HG03045 (cell line): ENCODE measurements around the gene CALML5.

Experiments used
- ATAC-seq: cut with Tn5 transposase; IDR thresholded peaks from one replicate; pipeline ENCODE4 v1.9.1; 2021; ENCODE audit warnings: mild to moderate bottlenecking, moderate library complexity; ENCODE audit not compliant: unreplicated experiment

CALML5 gene

DNA sequence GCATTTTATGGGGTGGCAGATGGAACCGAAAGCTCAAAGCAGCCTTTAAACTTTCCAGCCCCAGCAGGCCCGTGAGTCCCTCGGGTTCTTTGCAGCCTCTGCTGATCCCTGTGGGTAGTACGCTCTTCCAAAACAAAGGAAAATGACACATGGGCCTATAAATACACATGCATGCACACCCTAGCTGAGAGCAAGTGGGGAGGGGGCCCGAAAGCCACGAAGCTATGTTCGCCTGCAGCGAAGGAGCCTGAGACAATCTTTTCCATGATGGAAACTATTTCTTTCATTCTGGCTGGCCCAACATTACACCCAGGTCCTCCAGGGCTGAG lies 32.2 kb downstream of the CALML5 start:
- ATAC-seq: no peak

DNA sequence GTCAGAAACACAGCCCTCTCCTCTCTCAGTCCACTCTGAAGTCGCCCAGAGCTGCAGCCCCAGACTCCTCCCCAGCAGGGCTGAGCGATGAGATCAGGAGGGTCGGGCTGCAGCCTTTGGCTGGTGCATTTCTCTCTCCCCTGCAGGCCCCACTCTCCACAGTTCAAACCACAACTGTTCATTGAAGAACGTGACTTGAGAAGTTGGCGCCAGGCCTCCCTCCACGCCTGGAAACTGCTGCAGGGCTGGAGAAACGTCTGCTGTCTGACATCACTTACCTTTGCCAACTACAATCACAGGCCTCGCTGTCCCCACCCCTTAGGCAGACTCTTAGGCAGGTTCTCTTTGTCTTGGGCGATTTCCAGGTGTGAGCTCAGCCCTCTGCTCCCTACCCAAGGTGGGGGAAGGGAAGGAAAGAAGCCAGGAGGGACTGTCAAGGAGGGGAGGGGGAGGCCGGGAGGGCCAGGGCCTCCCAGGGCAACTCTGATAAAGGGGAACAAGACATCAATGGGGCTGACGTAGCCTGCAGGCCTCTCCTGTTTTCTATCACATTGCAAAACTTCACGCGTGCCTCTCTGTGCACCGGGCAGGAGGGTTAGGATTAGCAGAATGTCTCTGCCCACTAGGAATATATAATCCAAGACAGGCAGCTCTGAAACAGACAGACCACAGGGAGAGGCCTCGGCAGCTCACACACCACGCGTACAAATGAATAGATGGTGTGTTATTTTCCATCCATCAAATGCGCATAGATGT lies 32.7 kb downstream of the CALML5 start:
- ATAC-seq: no peak

DNA sequence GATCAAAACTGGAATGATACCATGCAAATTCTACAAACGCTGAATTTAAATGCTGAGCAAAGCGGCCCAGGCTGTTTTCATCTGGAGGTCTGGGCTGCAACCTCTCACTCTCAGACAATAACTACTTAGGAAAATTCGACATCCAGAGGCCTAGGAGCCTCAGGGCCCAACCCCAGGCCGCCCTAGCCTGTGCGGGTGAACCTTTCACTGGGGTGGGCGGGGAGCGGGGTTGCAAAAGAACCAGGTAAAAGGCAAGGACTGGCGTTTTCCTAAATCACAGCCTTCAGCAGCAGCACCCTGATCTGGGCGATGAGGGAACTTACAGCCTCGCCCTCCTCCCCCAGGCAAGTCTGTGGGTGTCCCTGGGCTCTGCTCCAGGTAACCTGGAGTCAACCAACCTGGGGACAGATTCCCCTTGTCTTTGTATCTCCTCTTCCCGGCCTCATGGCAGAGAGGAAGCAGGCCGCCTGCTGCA lies 33.4 kb downstream of the CALML5 start:
- no peak for ATAC-seq

DNA sequence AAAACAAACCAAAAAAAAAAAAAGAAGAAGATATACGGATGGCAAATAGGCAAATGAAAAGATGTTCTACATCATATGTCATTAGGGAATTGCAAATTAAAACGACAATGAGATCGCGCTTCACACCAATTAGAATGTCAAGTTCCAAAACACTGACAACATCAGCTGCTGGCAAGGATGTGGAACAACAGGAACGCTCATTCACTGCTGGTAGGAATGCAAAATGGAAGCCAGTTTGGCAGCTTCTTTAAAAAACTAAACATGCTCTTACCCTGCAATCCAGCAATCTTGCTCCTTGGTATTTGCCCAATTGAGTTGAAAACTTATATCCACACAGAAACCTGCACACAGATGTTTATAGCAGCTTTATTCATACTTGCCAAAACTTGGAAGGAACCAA lies 34.8 kb downstream of the CALML5 start:
- no peak for ATAC-seq

DNA sequence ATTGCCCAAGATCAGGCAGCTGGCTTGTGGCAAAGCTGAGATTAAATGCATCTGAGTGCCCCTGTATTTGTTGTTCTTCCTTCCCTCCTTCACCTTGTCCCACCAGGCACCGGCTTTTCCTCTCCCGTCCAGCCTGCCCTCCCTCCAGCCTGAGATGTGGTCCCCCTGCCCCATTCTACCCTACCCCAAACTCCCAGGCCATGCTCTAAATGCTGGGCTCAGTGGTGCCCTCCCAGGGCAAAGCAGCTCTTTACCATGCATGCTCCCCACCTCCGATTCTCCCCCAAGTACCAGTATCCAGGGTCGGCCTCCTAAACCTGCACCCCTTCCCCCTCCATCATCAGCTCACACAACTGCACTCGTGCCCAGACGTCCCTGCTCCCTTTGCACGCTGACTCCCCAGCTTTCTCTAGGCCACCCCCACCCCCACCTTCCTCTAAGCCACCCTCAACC lies 36.5 kb downstream of the CALML5 start:
- no peak for ATAC-seq

DNA sequence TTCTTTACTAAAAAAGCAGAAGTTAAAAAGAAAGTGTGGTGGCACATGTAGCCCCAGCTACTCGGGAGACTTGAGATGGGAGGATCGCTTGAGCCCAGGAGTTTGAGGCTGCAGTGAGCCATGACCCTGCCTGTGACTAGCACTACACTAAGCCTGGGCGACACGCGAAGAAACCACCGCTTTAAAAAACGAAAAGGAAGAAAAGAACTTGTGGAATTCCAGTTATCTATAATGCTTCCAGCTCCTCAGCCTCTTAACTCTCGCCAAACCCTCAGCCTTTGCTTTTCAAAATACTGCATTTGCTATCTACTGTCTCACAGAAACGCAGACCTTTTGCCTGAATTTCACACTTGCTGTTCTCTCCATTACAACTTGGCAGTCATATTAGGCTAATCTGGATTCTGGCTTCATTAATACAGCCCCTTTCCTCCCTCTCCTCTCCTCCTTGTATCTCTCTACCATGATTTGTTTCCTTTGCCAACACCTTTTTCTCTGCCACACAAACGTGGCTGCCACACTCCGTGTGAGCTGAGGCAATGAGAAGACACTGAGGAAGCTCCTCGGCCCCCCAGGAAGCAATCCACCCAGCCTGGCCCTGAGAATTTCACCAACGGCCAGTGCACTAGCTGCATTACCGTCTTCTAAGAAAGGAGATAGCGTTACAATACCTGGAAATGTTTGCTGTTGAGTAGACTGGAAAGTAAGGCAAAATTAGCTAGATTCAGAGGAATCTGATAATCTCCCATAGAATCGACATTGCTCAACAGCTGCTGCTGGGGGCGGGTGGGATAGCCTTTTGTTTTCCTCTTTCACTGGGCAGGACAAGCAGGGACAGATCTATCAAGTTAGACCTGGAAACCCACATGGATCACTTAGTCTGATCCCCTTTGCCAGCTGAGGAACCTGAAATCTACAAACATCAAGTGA lies 37.2 kb downstream of the CALML5 start:
- no peak for ATAC-seq

DNA sequence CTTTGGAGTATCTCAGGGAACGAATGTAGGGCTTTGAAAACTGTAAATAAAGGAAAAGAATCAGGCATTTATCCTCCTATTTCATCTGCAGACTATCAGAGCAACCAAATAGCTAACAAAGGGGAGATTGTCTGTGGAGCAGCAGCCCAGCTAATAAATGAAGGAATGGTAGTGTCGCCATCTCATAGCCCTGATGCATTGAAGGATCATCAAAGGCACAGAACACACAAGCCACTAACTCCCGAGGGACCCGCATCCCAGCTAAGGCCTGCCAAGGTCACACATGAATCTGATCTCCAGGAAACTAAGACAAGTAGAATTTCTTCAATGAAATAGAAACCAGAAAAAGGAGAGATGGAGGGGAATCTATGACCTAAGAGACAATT lies 38.2 kb downstream of the CALML5 start:
- ATAC-seq: no peak

DNA sequence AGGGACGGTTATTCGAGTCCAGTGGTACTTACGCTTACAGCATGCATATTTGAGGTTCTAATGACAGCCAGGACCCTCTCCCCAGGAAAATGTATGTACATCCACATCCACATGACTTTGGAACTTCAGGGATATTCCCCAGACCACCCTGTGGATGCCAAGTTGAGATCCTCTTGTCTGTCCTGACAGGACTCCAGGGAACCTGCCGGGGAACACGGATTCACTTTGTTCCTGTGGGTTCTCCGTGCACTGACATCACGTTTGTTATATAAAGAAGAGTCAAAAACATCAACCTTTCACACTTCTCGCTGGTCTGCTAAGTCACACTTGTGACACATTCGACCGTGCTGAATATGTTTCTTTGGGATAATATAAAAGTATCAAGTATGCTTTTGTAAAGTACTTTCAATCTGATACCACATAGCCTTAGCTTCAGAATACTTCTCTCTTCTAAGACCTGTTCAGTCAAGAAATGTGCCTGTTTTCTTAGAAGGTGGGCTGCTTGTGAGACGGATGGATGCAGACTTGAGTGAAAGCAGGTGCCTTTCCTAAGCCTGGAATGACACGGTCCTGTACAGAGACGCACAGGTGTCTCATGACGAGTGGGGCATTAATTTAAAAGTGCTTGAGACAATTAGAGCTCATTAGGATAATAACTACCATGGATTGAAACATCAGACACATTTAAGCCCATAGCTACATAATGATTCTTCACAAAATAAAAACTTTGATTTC lies 38.7 kb downstream of the CALML5 start:
- ATAC-seq: no peak

DNA sequence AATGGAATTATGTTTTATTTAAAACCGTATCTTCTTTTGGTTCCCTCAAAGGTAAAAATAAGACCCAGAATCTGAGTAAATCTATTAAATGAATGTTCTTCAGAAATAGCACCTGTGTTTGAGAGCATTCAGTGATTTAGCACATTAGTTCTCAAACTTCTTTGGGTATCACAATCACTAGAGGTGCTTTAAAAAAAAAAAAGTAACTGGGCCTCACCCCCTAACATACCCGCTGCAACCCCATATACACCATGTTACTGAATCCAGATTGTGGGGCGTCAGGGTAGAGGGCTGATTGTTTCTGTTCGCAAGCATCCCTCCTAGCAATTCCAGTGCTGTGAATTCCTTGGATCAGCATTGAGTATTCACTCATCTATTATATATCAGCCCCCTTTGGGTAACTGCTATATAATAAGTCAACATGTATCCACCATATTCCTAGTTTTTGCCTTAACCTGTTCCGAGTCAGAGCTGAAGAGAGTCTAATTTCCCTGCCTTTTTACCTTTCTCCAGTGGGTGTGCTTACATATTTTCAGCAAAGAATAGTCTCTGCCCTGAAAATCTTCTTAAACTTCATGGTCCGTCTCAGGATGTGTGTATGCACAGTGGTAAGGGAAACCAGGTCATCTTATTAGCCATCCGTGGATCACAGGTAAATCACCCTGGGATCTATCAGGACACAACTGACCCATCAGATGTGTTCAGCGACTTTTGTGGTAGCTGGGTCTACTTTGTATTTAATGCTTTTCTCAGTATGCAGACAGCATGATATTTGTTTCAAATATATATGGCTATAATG lies 40.2 kb downstream of the CALML5 start:
- no peak for ATAC-seq

DNA sequence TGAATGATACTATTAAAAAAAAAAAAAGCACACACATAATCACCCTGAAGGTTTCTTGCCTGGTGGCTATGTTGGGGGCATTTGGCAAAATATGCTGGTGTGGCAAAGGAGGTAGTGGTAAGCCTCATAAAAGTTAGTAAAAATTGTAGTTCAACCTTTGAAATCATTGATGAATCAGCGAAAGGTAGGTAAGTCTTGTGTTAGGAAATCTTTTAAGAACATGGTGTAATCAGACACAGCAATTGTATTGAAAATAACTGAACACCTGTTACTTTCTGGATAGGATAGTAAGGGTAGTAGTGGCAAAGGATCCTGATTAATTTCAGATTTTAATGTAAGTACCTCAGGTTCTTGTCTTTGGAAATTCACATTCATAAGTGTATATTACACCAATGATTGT lies 40.9 kb downstream of the CALML5 start:
- ATAC-seq: no peak

DNA sequence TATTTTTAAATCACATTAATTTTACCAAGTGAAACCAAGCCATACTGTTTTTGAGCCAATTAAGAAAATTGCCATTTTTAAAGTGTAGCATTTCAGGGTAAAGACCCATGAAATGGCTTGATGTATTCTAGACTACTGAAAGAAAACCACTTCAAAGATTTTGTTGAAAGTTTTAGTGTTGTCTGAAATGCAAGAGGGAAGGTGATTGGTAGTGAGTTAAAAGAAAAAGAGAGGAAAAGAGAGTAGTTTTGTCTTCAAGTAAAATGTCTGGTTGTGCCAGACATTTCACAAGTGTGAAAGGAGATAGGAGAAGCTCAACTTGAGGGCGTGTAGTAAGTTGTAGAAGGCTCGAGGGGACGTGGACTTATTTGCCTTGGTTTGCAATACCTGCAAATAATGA lies 41.6 kb downstream of the CALML5 start:
- ATAC-seq: no peak

DNA sequence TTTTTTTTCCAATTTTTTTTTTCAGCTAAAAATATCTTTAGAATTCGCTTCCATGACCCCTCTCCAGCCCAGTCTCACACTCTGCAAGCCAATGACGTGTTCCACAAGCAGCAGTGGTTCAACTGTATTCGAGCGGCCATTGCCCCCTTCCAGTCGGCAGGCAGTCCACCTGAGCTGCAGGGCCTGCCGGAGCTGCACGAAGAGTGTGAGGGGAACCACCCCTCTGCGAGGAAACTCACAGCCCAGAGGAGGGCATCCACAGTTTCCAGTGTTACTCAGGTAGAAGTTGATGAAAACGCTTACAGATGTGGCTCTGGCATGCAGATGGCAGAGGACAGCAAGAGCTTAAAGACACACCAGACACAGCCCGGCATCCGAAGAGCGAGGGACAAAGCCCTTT lies 42.8 kb downstream of the CALML5 start:
- ATAC-seq: no peak

DNA sequence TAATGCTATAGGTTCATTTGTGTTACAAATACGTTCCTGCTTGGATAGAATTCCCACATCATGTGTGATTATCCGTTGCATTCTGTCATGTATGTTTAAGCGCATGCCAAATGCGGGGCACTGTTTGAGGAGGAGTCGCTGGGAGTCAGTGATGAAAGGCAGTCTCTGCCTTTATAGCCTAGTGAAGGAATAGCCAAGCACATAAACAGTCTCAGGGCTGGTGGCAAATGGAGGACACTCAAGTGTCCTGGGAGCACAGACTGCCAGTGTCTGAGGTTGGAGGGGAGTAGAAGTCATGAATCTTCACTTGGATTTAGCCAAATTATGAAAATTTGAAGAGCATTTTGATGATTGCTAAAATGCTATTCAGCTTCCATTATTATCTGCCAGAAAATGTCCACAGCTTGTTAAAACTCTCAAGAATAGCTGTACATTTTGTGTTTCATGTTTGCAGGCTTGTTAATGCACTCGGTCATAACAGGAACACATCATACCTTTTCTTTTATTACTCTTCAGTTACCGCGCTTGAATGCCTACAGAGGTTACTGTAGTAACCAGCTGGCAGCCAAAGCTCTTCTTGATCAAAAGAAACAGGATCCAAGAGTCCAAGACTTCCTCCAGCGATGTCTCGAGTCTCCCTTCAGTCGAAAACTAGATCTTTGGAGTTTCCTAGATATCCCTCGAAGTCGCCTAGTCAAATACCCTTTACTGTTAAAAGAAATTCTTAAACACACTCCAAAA lies 45.5 kb downstream of the CALML5 start:
- no peak for ATAC-seq

DNA sequence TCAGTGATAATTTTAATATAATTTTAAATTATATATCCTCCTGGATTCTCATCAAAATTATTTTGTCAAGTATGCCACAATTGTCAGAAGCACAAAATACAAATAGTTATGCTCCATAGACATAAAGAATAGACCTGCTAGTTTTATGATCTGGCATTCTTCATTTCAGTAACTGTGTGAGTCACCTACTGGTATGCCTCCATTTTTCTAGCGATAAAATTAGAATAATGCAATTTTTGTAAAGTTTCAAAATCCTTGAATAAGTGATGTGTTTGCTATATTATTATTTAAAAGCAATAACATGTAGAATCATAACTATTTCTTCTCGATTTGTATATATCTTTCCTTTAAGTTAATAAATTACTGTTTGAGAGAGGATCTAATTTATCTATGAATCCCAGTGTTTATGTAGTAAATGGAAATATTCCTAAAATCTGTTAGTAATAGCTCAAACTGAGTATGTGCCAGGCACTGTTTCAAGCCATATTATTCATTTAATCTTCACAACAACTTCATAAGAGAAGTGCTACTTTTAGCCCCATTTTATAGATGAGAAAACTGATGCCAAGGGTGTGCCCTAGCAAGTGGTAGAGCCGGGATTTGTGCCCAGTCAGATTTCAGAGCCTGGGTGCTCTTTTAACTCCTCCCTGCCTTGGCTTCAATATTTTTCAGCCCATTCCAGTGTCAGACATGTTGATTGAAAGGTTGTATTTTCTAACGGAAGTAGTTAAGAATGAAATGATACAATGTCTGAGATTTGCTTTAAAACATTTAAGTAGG lies 48.6 kb downstream of the CALML5 start:
- no peak for ATAC-seq

DNA sequence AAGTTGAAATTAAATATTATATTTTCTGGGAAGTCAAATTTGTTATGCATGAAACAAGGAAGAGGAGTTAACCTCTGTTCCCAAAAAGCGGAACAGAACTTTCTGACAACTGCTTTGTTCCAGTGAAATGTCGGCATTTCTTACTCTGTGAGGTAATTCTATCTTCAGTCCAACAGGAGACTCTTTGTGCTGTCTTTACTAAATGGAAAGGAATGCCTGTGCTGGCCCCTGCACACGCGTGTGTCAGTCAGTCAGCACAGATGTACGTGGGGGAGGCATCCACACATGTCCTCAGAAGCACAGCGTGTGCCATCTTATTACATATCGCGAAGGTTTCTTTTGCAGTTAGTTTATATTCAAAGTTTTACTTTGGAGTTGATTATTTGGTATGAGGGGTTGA lies 49.5 kb downstream of the CALML5 start:
- no peak for ATAC-seq

DNA sequence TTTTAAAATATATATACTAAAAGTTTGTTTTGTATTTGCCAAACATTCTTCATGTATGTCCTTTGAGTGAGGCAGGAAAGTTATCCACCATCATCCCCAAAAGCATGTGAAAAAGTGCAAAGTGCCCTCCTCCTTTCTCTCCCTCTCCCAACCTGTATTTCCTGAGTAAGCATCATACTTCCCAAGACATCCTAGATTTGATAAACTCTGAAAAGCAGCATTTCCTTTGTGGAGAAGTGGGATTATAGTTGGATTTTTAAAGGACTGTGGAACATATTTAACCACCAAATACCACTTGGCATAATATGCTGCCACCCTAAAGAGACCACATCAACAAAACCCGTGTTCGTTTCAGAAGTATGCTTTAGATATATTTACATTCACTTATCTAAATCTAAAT lies 50.1 kb downstream of the CALML5 start:
- ATAC-seq: no peak
